OCI-LY3 (cell line): ENCODE measurements around the gene GRK3.

Source experiments
- CTCF ChIP-seq: fragments of 200-600, 300-600 bp; sonication (generic); IDR thresholded peaks from 2 replicates; pipeline ENCODE4 v1.5.1; 2014; ENCODE audit warnings: antibody characterized with exemption, low read length, low read depth
- EZH2phosphoT487 ChIP-seq: fragments of 200-600 bp; shearing (Covaris generic); IDR thresholded peaks from 2 replicates; pipeline ENCODE4 v1.6.1; 2018; ENCODE audit warnings: antibody characterized with exemption, mixed run types, low read depth

GRCh38 chr22:25748704-25749103 is 184.2 kb downstream of the GRK3 start:
- TF ChIP-seq CTCF (no peak), EZH2phosphoT487 (no peak)
